ENCODE data around the gene BMP5.

BMP5 gene

DNA sequence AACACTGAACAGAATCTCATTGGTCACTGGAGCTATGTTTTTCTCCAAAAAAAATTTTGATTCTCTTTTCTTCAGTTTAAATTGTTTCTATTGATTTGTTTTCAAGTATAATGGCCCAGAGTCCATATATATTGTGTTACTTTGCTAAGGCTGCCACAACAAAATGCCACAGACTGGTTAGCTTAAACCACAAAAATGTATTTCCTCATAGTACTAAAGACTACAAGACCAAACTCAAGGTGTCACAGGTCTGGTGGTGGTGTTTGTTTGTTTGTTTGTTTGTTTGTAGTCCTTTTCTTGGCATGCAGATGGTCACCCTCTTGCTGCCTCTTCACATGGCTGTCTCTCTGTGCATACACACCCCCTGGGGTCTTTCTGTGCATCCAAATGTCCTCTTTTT, 34.0 kb downstream of the BMP5 start:
- TF ChIP-seq, protein P1, sequence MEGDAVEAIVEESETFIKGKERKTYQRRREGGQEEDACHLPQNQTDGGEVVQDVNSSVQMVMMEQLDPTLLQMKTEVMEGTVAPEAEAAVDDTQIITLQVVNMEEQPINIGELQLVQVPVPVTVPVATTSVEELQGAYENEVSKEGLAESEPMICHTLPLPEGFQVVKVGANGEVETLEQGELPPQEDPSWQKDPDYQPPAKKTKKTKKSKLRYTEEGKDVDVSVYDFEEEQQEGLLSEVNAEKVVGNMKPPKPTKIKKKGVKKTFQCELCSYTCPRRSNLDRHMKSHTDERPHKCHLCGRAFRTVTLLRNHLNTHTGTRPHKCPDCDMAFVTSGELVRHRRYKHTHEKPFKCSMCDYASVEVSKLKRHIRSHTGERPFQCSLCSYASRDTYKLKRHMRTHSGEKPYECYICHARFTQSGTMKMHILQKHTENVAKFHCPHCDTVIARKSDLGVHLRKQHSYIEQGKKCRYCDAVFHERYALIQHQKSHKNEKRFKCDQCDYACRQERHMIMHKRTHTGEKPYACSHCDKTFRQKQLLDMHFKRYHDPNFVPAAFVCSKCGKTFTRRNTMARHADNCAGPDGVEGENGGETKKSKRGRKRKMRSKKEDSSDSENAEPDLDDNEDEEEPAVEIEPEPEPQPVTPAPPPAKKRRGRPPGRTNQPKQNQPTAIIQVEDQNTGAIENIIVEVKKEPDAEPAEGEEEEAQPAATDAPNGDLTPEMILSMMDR (IDR thresholded peaks at IDR 0.05; ENCODE audit: low read depth, low read length): no peak
- no peak overlapping the region for H3K4me3 ChIP-seq (ENCODE audit: low read depth, low read length)

DNA sequence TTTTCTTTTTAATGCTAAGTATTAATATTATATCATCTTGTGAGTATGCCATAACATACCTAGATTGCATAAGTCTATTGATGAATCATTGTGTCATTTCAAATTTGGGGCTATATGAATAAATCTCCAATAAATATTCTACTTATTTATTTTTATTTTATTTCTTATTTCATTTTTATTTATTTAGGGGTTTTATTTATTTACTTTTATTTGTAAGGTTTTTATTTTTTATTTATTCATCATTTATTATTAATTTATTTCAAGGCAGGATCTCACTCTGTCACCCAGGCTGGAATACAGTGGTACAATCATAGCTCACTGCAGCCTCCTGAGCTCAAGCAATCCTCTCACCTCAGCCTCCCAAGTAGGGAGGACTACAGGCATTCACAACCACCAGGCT, 36.3 kb downstream of the BMP5 start:
- TF ChIP-seq, protein P1 (IDR thresholded peaks at IDR 0.05; ENCODE audit: low read depth, low read length): no peak

DNA sequence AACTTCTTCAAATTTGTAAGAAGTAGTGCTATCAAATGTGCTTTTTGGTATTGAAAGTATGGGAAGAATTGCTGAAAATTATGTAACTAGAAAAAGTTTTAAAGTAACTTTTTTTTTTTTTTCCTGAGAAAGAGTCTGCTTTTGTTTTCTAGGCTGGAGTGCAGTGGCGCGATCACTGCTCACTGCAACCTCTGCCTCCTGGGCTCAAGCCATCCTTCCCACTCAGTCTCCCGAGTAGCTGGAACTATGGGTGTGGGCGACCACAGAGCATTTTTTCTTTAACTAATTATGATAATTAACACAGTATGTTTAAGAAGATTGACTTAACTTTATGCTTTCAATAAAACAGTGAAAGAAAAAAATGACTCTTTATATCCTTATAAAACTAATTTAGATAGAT, 38.4 kb downstream of the BMP5 start:
- H3K4me3 ChIP-seq (ENCODE audit: low read depth, low read length): no peak overlapping the region
- TF ChIP-seq, protein P1 (IDR thresholded peaks at IDR 0.05; ENCODE audit: low read depth, low read length): no peak

More for the DNA sequence above, 36.3 kb downstream of the BMP5 start:
- H3K4me3 ChIP-seq (ENCODE audit: low read depth, low read length): no peak overlapping the region

DNA sequence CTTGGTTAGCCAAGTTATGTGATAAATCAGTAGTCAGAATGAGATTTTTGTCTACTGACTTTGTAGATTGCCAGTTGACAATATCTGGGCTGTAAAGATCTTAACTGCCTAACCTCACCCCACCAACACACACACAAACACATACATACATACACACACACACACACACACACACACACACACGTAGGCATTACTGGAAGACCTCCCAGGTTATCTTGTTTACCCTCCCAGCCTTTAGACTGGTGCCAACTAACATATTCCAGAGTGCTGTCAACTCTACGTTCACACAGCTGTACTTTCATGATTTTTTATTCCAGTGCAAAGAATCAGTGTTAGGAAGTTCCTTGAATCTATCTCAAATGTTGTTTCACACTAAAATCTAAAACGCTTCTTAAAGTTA, 38.9 kb downstream of the BMP5 start:
- no peak overlapping the region for H3K4me3 ChIP-seq (ENCODE audit: low read depth, low read length)
- TF ChIP-seq, protein P1 (IDR thresholded peaks at IDR 0.05; ENCODE audit: low read depth, low read length): no peak

GRCh38 chr6:55835220-55835619, 40.2 kb downstream of the BMP5 start:
- TF ChIP-seq, protein P1 (IDR thresholded peaks at IDR 0.05; ENCODE audit: low read depth, low read length): no peak
- no peak overlapping the region for H3K4me3 ChIP-seq (ENCODE audit: low read depth, low read length)

GRCh38 chr6:55833284-55833683, 42.1 kb downstream of the BMP5 start:
- no peak overlapping the region for H3K4me3 ChIP-seq (ENCODE audit: low read depth, low read length)
- TF ChIP-seq, protein P1 (IDR thresholded peaks at IDR 0.05; ENCODE audit: low read depth, low read length): no peak

DNA sequence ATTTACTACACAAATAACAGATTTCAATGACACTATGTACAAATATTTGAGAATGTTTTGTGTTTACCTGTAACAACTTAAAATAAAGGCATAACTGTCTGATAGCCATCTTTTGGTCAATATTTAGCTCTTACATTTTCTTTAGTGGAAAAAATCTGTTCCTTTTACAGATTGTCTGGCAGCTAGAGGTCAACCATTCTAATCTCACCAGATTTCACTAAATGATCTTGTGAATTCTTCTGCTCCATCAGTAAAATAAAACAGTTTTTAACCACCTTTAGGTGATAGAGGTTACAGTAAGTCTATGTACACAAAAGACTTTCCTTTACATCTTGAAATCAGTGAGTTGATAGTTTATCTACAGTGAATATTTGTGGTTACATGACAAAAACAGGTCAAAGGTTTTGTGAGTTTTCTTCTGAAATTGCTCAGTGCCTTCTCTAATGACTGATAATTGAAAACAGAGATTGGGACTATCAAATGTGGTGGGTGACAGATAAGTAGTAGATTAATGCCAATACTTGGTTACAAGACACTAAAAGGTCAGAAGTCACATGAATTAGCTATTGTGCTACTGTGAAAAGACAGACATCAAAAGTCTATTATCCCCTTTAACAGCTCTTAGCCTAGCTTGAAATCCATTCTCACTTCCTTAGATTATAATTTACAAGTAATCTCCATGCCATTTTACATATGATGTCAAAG, 47.4 kb downstream of the BMP5 start:
- TF ChIP-seq, protein P1 (IDR thresholded peaks at IDR 0.05; ENCODE audit: low read depth, low read length): no peak
- H3K4me3 ChIP-seq (ENCODE audit: low read depth, low read length): no peak overlapping the region

All from WI38 (cell line).